ENCODE measurements around the gene MACROD2.

Gene MACROD2

GRCh38 chr20:14489544-14489943, 494.2 kb downstream of the MACROD2 start:
- no peak for DNase-seq

- no peak for DNase-seq
Measured at GRCh38 chr20:14491436-14491835, 496.1 kb downstream of the MACROD2 start.

GRCh38 chr20:14493408-14493807, 498.1 kb downstream of the MACROD2 start:
- DNase-seq, result no peak

- no peak for DNase-seq
Measured at GRCh38 chr20:14494355-14494754, 499.0 kb downstream of the MACROD2 start.

- no peak for DNase-seq
Measured at GRCh38 chr20:14495066-14495465, 499.8 kb downstream of the MACROD2 start.

GRCh38 chr20:14497004-14497403, 501.7 kb downstream of the MACROD2 start:
- DNase-seq, result no peak

GRCh38 chr20:14498772-14499171, 503.5 kb downstream of the MACROD2 start:
- DNase-seq, result no peak

- no peak for DNase-seq
Measured at GRCh38 chr20:14505476-14505875, 510.2 kb downstream of the MACROD2 start.

- DNase-seq, result no peak
Measured at GRCh38 chr20:14507711-14508110, 512.4 kb downstream of the MACROD2 start.

GRCh38 chr20:14510341-14510740, 515.0 kb downstream of the MACROD2 start:
- DNase-seq, result no peak

- no peak for DNase-seq
Measured at GRCh38 chr20:14512839-14513238, 517.5 kb downstream of the MACROD2 start.

GRCh38 chr20:14518648-14519047, 523.3 kb downstream of the MACROD2 start:
- no peak for DNase-seq

- no peak for DNase-seq
Measured at GRCh38 chr20:14521016-14521415, 525.7 kb downstream of the MACROD2 start.

GRCh38 chr20:14521436-14521835, 526.1 kb downstream of the MACROD2 start:
- DNase-seq, result no peak

GRCh38 chr20:14522595-14522994, 527.3 kb downstream of the MACROD2 start:
- no peak for DNase-seq

- no peak for DNase-seq
Measured at GRCh38 chr20:14523090-14523489, 527.8 kb downstream of the MACROD2 start.

GRCh38 chr20:14525426-14525825, 530.1 kb downstream of the MACROD2 start:
- no peak for DNase-seq

GRCh38 chr20:14526891-14527290, 531.6 kb downstream of the MACROD2 start:
- no peak for DNase-seq

GRCh38 chr20:14531786-14532185, 536.5 kb downstream of the MACROD2 start:
- DNase-seq, result no peak

GRCh38 chr20:14536738-14537137, 541.4 kb downstream of the MACROD2 start:
- DNase-seq, result no peak

GRCh38 chr20:14538433-14538832, 543.1 kb downstream of the MACROD2 start:
- no peak for DNase-seq

- no peak for DNase-seq
Measured at GRCh38 chr20:14543040-14543439, 547.7 kb downstream of the MACROD2 start.

GRCh38 chr20:14544688-14545087, 549.4 kb downstream of the MACROD2 start:
- DNase-seq, result no peak

GRCh38 chr20:14550655-14551054, 555.3 kb downstream of the MACROD2 start:
- DNase-seq, result no peak

- DNase-seq, result no peak
Measured at GRCh38 chr20:14553774-14554534, 558.6 kb downstream of the MACROD2 start.

Data from NCI-H748 treated with DMSO at 0.1 percent for 48 hours (cell line).